Keratinocyte (primary cell): Measurements from ENCODE around the gene CXCR4.

Experiments used
- CTCF ChIP-seq, 3 experiments: IDR thresholded peaks in 1 of 3; conservative IDR thresholded peaks in 1 of 3; optimal IDR thresholded peaks in 1 of 3; 2 replicates in 2 of 3; 3 replicates in 1 of 3; pipeline versions ENCODE3 to v1.5.1; 2011; ENCODE audit warnings: low read length in 3 of 3, mild to moderate bottlenecking in 3 of 3, moderate library complexity in 2 of 3, control low read depth in 1 of 3, inconsistent platforms in 1 of 3; ENCODE audit not compliant: insufficient read depth in 2 of 3; ENCODE audit errors: extremely low read depth in 1 of 3
- EZH2 ChIP-seq: IDR thresholded peaks from one replicate; pipeline ENCODE4 v1.6.1; 2012; ENCODE audit warnings: inconsistent platforms, mild to moderate bottlenecking, low read length, moderate library complexity

GRCh38 chr2:136067459-136067858 is 50.5 kb downstream of the CXCR4 start:
- TF ChIP-seq CTCF (optimal IDR thresholded peaks at IDR 0.05 in 1 of 3, IDR thresholded peaks at IDR 0.05 in 1 of 3, conservative IDR thresholded peaks at IDR 0.05 in 1 of 3; ENCODE audit: extremely low read depth in 1 of 3, insufficient read depth in 2 of 3, low read length in 3 of 3) = no peak
- TF ChIP-seq EZH2 = no peak
